GM23338 (cell line): ENCODE results near the gene USP10. TPM values are rescaled to one million over a fixed set of nuclear protein-coding genes. Genes with fewer than 3 reads are reported as not detected.

Experiments used
- ATAC-seq: fragments of 200-7000 bp; cut with Tn5 transposase; 3 replicates; pipeline ENCODE4 v1.9.1; 2020
- DNase-seq: peaks from one replicate; pipeline ENCODE4 v3.0.0-alpha.2; 2015; ENCODE audit warnings: low spot score
- H2AFZ ChIP-seq: fragments of 200-600 bp; sonication (generic); 2 replicates; pipeline ENCODE4 v1.8.0; 2016; ENCODE audit warnings: antibody characterized with exemption, mild to moderate bottlenecking, moderate library complexity
- H3F3A ChIP-seq: fragments of 200-600 bp; sonication (generic); replicated peaks from 2 replicates; pipeline ENCODE4 v1.8.0; 2017; ENCODE audit warnings: antibody characterized with exemption, mixed run types, low read depth
- H3K27ac ChIP-seq: fragments of 200-600 bp; sonication (generic); 2 replicates; pipeline ENCODE4 v1.6.1; 2016; ENCODE audit warnings: low read depth
- H3K27me3 ChIP-seq: fragments of 200-600 bp; sonication (generic); 2 replicates; pipeline ENCODE4 v1.8.0; 2016; ENCODE audit warnings: mild to moderate bottlenecking, mixed run types, moderate library complexity; ENCODE audit not compliant: insufficient read depth
- H3K36me3 ChIP-seq: fragments of 200-600 bp; sonication (generic); 2 replicates; pipeline ENCODE4 v1.8.0; 2016; ENCODE audit warnings: mild to moderate bottlenecking; ENCODE audit not compliant: insufficient read depth
- H3K4me1 ChIP-seq: fragments of 200-600 bp; sonication (generic); 2 replicates; pipeline ENCODE4 v1.8.0; 2016; ENCODE audit warnings: mild to moderate bottlenecking, moderate library complexity; ENCODE audit not compliant: insufficient read depth
- H3K4me2 ChIP-seq: fragments of 200-600 bp; sonication (generic); 2 replicates; pipeline ENCODE4 v1.7.1; 2017; ENCODE audit warnings: mixed run types
- H3K4me3 ChIP-seq: fragments of 200-600 bp; sonication (generic); 2 replicates; pipeline ENCODE4 v1.6.1; 2016; ENCODE audit warnings: mixed run types
- H3K79me2 ChIP-seq: fragments of 200-600 bp; sonication (generic); replicated peaks from 2 replicates; pipeline ENCODE4 v1.8.0; 2017; ENCODE audit warnings: mild to moderate bottlenecking; ENCODE audit not compliant: insufficient read depth
- H3K9me2 ChIP-seq: fragments of 200-600 bp; sonication (generic); 2 replicates; pipeline ENCODE4 v1.8.0; 2017; ENCODE audit not compliant: insufficient read depth
- H4K20me1 ChIP-seq: fragments of 200-600 bp; sonication (generic); replicated peaks from 2 replicates; pipeline ENCODE4 v1.8.0; 2017; ENCODE audit warnings: mild to moderate bottlenecking; ENCODE audit not compliant: insufficient read depth
- H3K27ac Mint-ChIP-seq: 2 replicates; pipeline ENCODE4 v1.8.0; 2020; ENCODE audit warnings: inconsistent platforms, mild to moderate bottlenecking, moderate library complexity, mixed read lengths
- H3K27me3 Mint-ChIP-seq: 3 replicates; pipeline ENCODE4 v1.8.0; 2022; ENCODE audit warnings: low read depth, mild to moderate bottlenecking, moderate library complexity, mixed read lengths, inconsistent platforms; ENCODE audit not compliant: insufficient read depth, poor library complexity
- H3K36me3 Mint-ChIP-seq: 3 replicates; pipeline ENCODE4 v1.8.0; 2021; ENCODE audit warnings: low read depth, mild to moderate bottlenecking, inconsistent platforms, moderate library complexity, mixed read lengths
- H3K4me1 Mint-ChIP-seq: 3 replicates; pipeline ENCODE4 v1.8.0; 2020; ENCODE audit warnings: mild to moderate bottlenecking, inconsistent platforms, mixed read lengths
- H3K4me3 Mint-ChIP-seq: 3 replicates; pipeline ENCODE4 v1.8.0; 2021; ENCODE audit warnings: moderate library complexity, mild to moderate bottlenecking, inconsistent platforms, mixed read lengths
- H3K9me3 Mint-ChIP-seq: 3 replicates; pipeline ENCODE4 v1.8.0; 2020; ENCODE audit warnings: moderate library complexity, mild to moderate bottlenecking, inconsistent platforms, mixed read lengths
- CREB1 ChIP-seq: fragments of 250-450 bp; sonication (Bioruptor Pico); IDR thresholded peaks from 2 replicates; pipeline ENCODE4 v1.5.0; 2020; ENCODE audit warnings: low read depth, mild to moderate bottlenecking, moderate library complexity
- CTCF ChIP-seq, 2 experiments: fragments of 200-600 bp in 1 of 2; sonication (generic) in 1 of 2; conservative IDR thresholded peaks; 2 replicates each; pipeline versions ENCODE4 v1.5.1 to v1.6.1; 2016 to 2017; ENCODE audit warnings: antibody characterized with exemption in 2 of 2, low read depth in 2 of 2, mild to moderate bottlenecking in 2 of 2, moderate library complexity in 1 of 2
- JUNB ChIP-seq: IDR thresholded peaks from one replicate; pipeline ENCODE4 v1.6.1; 2016; ENCODE audit warnings: antibody characterized with exemption; ENCODE audit not compliant: unreplicated experiment
- ZNF114 ChIP-seq: fragments of 250-450 bp; sonication (Bioruptor Pico); IDR thresholded peaks from 2 replicates; pipeline ENCODE4 v1.5.0; 2020; ENCODE audit warnings: mild to moderate bottlenecking, moderate library complexity
- ZNF331 ChIP-seq: fragments of 250-450 bp; sonication (Bioruptor Pico); IDR thresholded peaks from 2 replicates; pipeline ENCODE4 v1.5.0; 2020; ENCODE audit warnings: low read depth, mild to moderate bottlenecking, moderate library complexity
- ZNF462 ChIP-seq: fragments of 250-450 bp; sonication (Bioruptor Pico); IDR thresholded peaks from 2 replicates; pipeline ENCODE4 v1.5.0; 2020; ENCODE audit warnings: mild to moderate bottlenecking, moderate library complexity
- polyA plus RNA-seq: library from polyadenylated mRNA; unstranded; fragments of >200 nt; fragmentation: Nextera tagmentation; extraction: Ambion mirVana; gene quantifications from 2 replicates; pipeline ENCODE4 v1.2.1, GENCODE V29; 2016
- total RNA-seq: library from RNA; depleted of rRNA; stranded (reverse); fragments of >200 nt; shearing (Covaris generic); gene quantifications from 2 replicates; pipeline ENCODE4 v1.2.3, GENCODE V29; 2014

The USP10 gene
- total and polyA plus RNA-seq, 2 experiments from 2014 or later: 158 to 194 TPM

- TF ChIP-seq ZNF462 (no peak), CREB1 (CRISPR knock-in tag) (no peak), CTCF (conservative IDR thresholded peaks at IDR 0.05; ENCODE audit: low read depth in 2 of 2) (no peak), ZNF114 (CRISPR knock-in tag) (no peak)
These were observed 23.9 kb upstream of the USP10 start (continued) for GRCh38 chr16:84675884-84676283.

- Histone ChIP-seq H3K9me2 (peaks cover 4% of the 10 kb centered on the region; the same call in 1 of the 2 replicates), H3K79me2 (no peaks in the 10 kb centered on the region), H3F3A (no peaks in the 10 kb centered on the region; the same call in 1 of the 2 replicates), H3K27ac (no peak overlapping the region), H3K36me3 (no peaks in the 10 kb centered on the region), H3K4me1 (peaks cover 6% of the 10 kb centered on the region; the same call in 1 of the 2 replicates), H4K20me1 (no peaks in the 10 kb centered on the region), H3K4me2 (0 out of 2 replicates have a peak overlapping the region, but pooled peaks have one; percentile 23), H3K27me3 (no peaks in the 10 kb centered on the region), H2AFZ (peak overlapping the region; percentile 80), H3K4me3 (no peak overlapping the region)
- Mint-ChIP-seq H3K36me3 (no peaks in the 10 kb centered on the region), H3K27me3 (peaks cover 4% of the 10 kb centered on the region), H3K4me3 (no peak overlapping the region; the same call in 2 of the 3 replicates), H3K9me3 (no peaks in the 10 kb centered on the region), H3K27ac (no peak overlapping the region; the same call in 1 of the 2 replicates), H3K4me1 (peaks cover 20% of the 10 kb centered on the region)
- ATAC-seq (peak; percentile 51), DNase-seq (no peak)
- TF ChIP-seq ZNF331 (no peak), CREB1 (CRISPR knock-in tag) (no peak), ZNF462 (no peak), JUNB (no peak)
These were observed 22.6 kb upstream of the USP10 start for GRCh38 chr16:84677017-84677803.
